Central memory CD4-positive, alpha-beta T cell (primary cell): ENCODE results near the gene FMOD.
"Not testable (repeated sequence)": the region's sequence is repeated elsewhere in the genome, so short reads cannot be mapped to it uniquely, and the experiment has no call there.

Source experiments
- DNase-seq: peaks from one replicate; pipeline ENCODE4 v3.0.0; 2022

FMOD gene

GRCh38 chr1:203304919-203305808, 45.8 kb downstream of the FMOD start, which contains the start of gene BTG2:
Gene BTG2, plus strand, starts transcription at chr1:203305519. Its CDS starts 88 bp downstream, at chr1:203305607.
- peak; percentile 90 for DNase-seq

- DNase-seq, result no peak
These were observed 46.5 kb downstream of the FMOD start for GRCh38 chr1:203304391-203304918.

GRCh38 chr1:203302894-203303293, 48.0 kb downstream of the FMOD start:
- DNase-seq, result no peak

GRCh38 chr1:203302456-203302855, 48.5 kb downstream of the FMOD start:
- DNase-seq, result no peak

GRCh38 chr1:203301331-203301668, 49.6 kb downstream of the FMOD start:
- no peak for DNase-seq

- no peak for DNase-seq
These were observed 50.2 kb downstream of the FMOD start for GRCh38 chr1:203300441-203301330.

- not testable (repeated sequence) for DNase-seq
These were observed 51.0 kb downstream of the FMOD start for GRCh38 chr1:203299719-203300429.

DNA sequence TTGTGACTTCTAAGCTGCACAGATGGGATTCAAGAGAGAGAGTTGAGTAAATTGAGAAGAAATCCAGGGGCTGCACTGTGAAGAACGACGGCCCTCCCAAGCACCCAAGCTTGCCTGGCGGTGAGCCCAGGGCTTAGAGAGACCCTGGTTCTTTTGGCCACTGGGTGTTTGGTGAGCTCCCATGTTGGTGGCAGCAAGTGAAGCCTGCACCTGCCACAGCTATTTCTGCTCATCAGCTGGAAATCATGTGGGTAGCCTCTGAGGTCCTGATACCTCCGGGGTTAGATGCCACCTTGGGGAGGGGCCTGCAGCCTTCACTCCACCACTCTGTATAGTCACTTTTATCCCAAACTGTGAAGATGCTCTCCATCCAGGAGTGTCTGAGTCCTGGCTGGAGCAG, 51.8 kb downstream of the FMOD start:
- DNase-seq, result no peak

DNA sequence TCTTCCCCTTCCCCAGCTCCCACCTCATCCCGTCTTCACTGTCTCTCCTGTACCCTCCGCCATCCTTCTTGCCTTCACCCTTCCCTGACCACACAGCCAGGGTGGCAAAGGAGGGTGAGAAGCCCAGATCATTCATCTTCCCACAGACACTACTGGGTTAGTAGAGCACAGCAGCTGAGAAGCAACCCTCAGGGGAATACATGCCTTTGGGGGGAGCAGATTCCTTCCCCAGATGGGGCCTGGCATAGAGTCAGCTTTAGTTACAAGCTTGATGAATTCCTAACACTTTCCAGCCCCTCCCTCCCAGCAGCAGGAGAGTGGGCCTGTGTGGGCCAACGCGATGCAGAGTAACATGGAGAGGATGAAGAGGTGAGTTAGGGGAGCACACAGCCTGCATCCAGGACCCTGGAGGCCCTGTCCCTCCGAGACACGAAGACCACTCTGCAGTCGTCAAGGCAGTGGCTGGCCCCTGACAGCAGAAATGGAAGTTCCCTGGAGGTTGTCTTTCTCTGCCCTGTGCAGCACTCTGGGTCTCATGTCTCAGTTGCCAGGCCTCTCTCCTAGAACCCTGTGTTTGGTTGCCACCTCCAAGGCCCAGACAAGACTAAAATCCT, 54.4 kb downstream of the FMOD start:
- no peak for DNase-seq

DNA sequence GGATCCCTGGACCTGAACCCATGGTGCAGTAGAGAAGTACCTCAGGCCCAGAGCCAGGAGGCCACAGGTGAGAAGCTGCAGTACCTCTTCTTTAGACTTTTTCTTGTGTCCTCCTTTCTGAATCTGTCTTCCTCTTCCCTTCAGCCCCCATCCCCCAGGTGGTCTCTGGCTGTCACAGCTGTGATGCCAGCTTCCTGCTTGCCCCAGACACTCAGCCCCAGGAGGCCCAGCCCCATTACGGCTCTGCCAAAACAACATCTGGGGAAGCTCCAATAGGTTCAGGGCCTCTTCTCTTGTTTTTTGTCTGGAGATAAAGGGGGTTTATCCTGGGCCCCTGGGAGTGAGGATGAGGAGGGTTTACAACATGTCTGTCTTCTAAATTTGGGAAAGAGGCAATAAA, 55.1 kb downstream of the FMOD start:
- no peak for DNase-seq

DNA sequence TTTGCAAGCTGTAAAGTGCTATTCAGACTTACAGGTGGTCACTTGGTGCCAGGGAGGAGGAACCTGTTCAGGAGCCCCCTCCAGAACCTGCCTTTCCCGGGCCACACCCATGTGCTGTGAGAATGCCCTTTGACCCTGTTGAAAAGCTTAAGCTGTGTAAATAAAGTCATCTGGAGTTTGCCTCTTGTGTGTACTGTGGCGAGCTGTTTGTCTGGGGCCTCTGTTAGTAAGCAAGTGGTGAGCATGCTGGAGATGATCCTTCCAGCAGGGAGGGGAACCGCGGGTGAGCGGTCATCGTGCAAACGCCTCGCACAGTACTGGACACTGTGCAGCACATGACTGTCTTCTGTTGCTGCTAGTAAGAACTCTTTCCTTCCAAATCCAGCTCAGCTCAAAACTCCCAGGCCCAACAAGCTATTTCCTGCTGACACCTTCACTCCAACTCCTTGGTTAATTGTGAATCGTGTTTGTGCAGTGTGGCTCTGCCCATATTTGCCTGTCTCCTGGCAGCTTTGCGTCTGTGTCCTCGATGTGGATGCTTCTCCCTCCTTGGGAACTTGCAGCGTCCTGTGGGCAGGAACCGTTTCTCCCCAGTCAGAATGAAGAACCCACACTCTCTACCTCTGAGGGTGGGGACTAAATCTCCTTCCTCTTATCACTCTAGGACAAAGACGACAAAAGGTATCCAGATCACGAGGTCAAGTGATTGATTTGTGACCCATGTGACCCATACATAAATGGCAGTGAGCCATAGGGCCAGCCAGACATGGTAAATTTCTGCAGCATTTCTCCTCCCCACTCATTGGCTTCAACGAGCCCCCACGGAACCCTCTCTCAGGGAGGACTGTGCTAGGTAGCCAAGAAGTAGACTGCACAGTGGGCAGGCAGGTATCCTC, 59.5 kb downstream of the FMOD start:
- no peak for DNase-seq
